ENCODE measurements around the gene CENPO.

DNA sequence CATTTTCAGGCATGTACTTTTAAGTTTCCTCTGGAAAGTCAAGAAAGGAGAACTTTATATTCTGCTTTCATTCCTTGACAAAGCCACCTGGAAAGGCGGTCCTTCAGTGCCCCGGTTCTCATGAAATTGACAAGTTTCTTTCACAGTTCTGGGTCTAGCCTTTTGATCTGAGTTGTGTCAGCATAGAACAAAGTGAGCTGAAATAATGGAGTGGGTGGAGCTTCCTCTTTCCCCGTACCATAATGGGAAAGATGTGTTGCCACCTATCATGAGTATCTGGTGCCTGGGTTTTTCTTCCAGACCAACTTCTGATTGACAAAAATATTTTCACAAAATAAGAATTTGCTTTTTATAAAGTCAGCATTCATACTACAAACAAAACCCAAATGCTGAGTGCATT lies 49.3 kb upstream of the CENPO start:
- TF ChIP-seq, protein P1, sequence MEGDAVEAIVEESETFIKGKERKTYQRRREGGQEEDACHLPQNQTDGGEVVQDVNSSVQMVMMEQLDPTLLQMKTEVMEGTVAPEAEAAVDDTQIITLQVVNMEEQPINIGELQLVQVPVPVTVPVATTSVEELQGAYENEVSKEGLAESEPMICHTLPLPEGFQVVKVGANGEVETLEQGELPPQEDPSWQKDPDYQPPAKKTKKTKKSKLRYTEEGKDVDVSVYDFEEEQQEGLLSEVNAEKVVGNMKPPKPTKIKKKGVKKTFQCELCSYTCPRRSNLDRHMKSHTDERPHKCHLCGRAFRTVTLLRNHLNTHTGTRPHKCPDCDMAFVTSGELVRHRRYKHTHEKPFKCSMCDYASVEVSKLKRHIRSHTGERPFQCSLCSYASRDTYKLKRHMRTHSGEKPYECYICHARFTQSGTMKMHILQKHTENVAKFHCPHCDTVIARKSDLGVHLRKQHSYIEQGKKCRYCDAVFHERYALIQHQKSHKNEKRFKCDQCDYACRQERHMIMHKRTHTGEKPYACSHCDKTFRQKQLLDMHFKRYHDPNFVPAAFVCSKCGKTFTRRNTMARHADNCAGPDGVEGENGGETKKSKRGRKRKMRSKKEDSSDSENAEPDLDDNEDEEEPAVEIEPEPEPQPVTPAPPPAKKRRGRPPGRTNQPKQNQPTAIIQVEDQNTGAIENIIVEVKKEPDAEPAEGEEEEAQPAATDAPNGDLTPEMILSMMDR (IDR thresholded peaks at IDR 0.05; ENCODE audit: extremely low read depth in 1 of 2, insufficient read depth in 1 of 2, low read depth in 1 of 2, low read length in 2 of 2): no peak
- TF ChIP-seq EZH2 (IDR thresholded peaks at IDR 0.05; ENCODE audit: borderline replicate concordance, low read depth, low read length, severe bottlenecking): no peak
- no peak for TF ChIP-seq GATA2 (IDR thresholded peaks at IDR 0.05; ENCODE audit: insufficient read depth, insufficient read length, low read depth, low read length)
- TF ChIP-seq, protein P2, sequence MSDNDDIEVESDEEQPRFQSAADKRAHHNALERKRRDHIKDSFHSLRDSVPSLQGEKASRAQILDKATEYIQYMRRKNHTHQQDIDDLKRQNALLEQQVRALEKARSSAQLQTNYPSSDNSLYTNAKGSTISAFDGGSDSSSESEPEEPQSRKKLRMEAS (IDR thresholded peaks at IDR 0.05; ENCODE audit: insufficient read depth, insufficient read length): no peak
- TF ChIP-seq POLR2A (IDR thresholded peaks at IDR 0.05; ENCODE audit: low read depth, low read length): no peak
- TF ChIP-seq POLR2AphosphoS5 (IDR thresholded peaks at IDR 0.05; ENCODE audit: insufficient read depth, low read depth, low read length): no peak
- TF ChIP-seq MYC (IDR thresholded peaks at IDR 0.05; ENCODE audit: low read depth, low read length): no peak
- no peak for TF ChIP-seq FOS (IDR thresholded peaks at IDR 0.05; ENCODE audit: borderline replicate concordance, insufficient read depth, low read length)

All from endothelial cell of umbilical vein (primary cell).